Activated naive CD8-positive, alpha-beta T cell (primary cell): Measurements from ENCODE around the gene NMBR.
A peak's percentile ranks its signal among the peaks of the same experiment; 100 is the strongest.
"Not testable (repeated sequence)": the region's sequence is repeated elsewhere in the genome, so short reads cannot be mapped to it uniquely, and the experiment has no call there.

Source experiments
- H3K27ac Mint-ChIP-seq: one replicate; pipeline ENCODE4 v1.8.0; 2021; ENCODE audit warnings: mixed read lengths
- H3K27me3 Mint-ChIP-seq: one replicate; pipeline ENCODE4 v1.8.0; 2021; ENCODE audit warnings: mixed read lengths
- H3K36me3 Mint-ChIP-seq: one replicate; pipeline ENCODE4 v1.8.0; 2021; ENCODE audit warnings: mixed read lengths
- H3K4me1 Mint-ChIP-seq: one replicate; pipeline ENCODE4 v1.8.0; 2021; ENCODE audit warnings: low read depth, mixed read lengths
- H3K4me3 Mint-ChIP-seq: one replicate; pipeline ENCODE4 v1.8.0; 2021; ENCODE audit warnings: mild to moderate bottlenecking, mixed read lengths
- H3K9me3 Mint-ChIP-seq: one replicate; pipeline ENCODE4 v1.8.0; 2021; ENCODE audit warnings: low read depth, mixed read lengths

Gene NMBR

DNA sequence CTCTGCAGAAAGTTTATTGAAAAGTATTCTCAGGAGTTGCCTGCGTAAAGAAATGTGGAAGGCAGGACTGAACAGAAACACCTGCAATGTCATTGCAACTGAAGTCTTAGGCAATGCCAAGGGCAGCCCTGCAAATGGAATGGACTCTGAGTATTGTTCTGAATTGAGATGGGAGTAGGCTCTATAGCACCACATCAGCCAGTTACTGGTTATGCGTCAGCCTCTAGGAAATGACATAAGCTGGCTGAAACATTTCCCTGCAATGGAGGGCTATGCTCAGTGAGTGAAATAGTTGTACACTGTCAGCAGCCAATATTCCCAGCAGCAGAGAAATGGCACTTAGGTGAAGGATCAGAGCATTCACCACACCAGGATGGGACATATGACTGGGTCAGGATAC is 28.0 kb downstream of the NMBR start:
- Mint-ChIP-seq H3K27me3 (peaks cover 4% of the 10 kb centered on the region), H3K4me1 (no peaks in the 10 kb centered on the region), H3K9me3 (no peaks in the 10 kb centered on the region), H3K27ac (no peak overlapping the region), H3K36me3 (no peaks in the 10 kb centered on the region), H3K4me3 (no peak overlapping the region)

DNA sequence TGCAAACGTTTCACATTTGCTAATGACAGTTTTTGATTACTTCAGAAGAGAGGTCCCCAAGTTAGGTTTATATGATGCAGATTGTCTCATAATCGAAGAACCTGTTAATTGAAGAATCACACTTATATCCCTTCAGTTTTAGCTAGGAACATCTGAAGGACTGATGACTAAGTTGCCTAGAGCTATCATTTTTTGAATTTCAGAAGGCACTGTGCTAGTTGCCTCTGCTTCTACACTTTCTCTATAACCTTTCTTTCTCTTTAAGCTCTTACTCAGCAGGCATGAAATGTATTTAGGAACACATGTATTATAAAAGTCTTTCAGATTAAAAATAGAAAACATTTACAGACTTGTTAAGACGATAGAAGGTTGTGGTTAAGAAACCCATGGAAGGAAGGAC is 28.6 kb downstream of the NMBR start:
- Mint-ChIP-seq H3K27ac (no peak overlapping the region), H3K4me3 (no peak overlapping the region), H3K4me1 (no peaks in the 10 kb centered on the region), H3K27me3 (peaks cover 6% of the 10 kb centered on the region), H3K36me3 (no peaks in the 10 kb centered on the region), H3K9me3 (no peaks in the 10 kb centered on the region)

DNA sequence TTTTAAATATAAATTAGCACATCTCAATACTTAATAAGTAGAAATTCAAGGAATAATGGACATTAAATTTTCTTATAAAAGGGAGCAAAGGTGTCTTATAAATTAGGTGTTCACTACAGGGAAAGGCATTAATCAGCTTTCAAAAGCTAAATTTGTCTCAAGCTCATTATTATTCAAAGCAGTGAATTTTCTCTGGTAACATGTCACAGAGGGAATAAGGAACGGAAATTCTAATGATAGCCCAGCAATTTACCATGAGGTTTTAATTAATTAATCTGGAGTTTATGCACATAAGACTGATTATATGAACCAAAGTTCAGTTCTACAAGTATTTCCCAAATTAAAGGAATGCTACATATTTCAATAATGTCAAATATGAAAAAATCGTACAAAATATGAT is 29.6 kb downstream of the NMBR start:
- no peaks in the 10 kb centered on the region for H3K36me3 Mint-ChIP-seq
- H3K27me3 Mint-ChIP-seq: peaks cover 6% of the 10 kb centered on the region
- H3K4me1 Mint-ChIP-seq: no peaks in the 10 kb centered on the region
- H3K27ac Mint-ChIP-seq: no peak overlapping the region
- H3K9me3 Mint-ChIP-seq: no peaks in the 10 kb centered on the region
- H3K4me3 Mint-ChIP-seq: no peak overlapping the region

DNA sequence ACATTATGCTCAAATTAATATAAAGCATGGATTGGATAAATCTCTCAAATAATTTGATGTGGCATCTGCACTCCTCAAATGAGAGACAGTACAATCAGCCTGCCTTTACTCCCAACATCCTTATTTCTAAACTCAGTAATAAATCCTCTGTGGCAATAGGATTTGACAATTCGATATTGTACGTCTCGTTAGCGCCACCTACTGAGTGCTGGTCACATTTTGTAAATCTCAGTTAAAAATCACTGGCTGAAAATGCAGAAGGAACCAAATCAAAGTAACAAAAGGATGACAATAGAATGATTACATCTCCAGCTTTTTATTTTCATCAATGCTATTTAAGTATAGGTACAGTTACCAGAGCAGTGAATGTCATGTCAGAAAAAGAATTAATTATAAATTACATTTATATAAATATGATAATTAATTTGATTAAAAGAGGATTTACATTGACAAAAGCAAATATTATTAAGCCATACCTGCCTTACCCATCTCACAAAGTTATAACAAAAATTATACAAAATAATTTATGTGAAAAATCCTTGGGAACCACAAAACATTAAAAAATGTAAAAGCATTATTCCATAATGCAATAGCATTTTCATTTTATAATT is 34.4 kb downstream of the NMBR start:
- Mint-ChIP-seq H3K9me3 (no peaks in the 10 kb centered on the region), H3K27ac (no peak overlapping the region), H3K36me3 (no peaks in the 10 kb centered on the region), H3K4me1 (no peaks in the 10 kb centered on the region), H3K27me3 (peaks cover 3% of the 10 kb centered on the region), H3K4me3 (no peak overlapping the region)

DNA sequence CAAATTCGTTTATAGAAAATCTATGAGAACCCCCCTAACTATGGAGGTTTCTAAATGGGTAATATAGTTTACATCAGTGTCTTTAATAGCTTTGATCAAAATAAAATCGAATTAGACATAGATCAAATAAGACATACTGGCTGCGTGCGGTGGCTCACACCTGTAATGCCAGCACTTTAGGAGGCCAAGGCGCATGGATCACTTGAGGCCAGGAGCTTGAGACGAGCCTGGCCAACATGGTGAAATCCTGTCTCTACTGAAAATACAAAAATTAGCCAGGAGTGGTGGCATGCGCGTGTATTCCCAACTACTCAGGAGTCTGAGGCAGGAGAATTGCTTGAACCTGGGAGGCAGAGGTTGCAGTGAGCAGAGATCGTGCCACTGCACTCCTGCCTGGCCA is 36.1 kb downstream of the NMBR start:
- not testable (repeated sequence) for H3K4me3 Mint-ChIP-seq, H3K9me3 Mint-ChIP-seq, H3K36me3 Mint-ChIP-seq, H3K27me3 Mint-ChIP-seq, H3K27ac Mint-ChIP-seq, H3K4me1 Mint-ChIP-seq

DNA sequence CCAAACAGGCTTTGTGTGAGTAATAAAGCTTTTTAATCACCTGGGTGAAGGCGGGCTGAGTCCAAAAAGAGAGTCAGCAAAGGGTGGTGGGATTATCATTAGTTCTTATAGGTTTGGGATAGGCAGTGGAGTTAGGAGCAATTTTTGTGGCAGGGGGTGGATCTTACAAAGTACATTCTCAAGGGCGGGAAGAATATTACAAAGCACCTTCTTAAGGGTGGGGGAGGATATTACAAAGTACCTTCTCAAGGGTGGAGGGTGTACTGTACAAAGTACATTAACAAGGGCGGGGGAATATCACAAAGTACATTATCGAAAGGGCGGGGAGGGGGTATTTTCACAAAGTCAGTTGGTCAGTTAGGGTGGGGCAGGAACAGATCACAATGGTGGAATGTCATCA is 42.1 kb downstream of the NMBR start:
- not testable (repeated sequence) for H3K27ac Mint-ChIP-seq, H3K4me1 Mint-ChIP-seq, H3K9me3 Mint-ChIP-seq

DNA sequence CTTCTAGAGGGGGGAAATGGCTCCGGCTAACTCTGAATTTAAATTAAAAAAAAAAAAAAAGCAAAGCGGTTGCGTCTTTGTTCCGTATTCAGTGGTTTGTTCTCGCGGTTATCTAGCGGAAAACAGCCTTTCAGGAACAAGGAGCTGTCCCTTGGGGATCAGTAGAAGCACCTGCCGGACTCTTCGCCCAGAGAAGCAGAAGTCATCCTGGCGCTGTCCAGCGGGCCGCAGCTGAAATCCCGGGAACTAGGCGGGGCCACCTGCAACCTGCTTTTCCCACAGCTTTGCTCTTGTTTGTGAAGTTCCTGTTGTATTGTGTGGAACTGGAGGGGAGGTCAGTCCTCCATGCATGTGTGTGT is 58.1 kb downstream of the NMBR start:
- peaks cover 19% of the 10 kb centered on the region for H3K27me3 Mint-ChIP-seq
- peaks cover 10% of the 10 kb centered on the region for H3K4me1 Mint-ChIP-seq
- no peak overlapping the region for H3K27ac Mint-ChIP-seq
- H3K4me3 Mint-ChIP-seq: peak overlapping the region; percentile 20
- no peaks in the 10 kb centered on the region for H3K9me3 Mint-ChIP-seq
- no peaks in the 10 kb centered on the region for H3K36me3 Mint-ChIP-seq

More for the DNA sequence above, 42.1 kb downstream of the NMBR start:
- H3K4me3 Mint-ChIP-seq, H3K36me3 Mint-ChIP-seq, H3K27me3 Mint-ChIP-seq: not testable (repeated sequence)

DNA sequence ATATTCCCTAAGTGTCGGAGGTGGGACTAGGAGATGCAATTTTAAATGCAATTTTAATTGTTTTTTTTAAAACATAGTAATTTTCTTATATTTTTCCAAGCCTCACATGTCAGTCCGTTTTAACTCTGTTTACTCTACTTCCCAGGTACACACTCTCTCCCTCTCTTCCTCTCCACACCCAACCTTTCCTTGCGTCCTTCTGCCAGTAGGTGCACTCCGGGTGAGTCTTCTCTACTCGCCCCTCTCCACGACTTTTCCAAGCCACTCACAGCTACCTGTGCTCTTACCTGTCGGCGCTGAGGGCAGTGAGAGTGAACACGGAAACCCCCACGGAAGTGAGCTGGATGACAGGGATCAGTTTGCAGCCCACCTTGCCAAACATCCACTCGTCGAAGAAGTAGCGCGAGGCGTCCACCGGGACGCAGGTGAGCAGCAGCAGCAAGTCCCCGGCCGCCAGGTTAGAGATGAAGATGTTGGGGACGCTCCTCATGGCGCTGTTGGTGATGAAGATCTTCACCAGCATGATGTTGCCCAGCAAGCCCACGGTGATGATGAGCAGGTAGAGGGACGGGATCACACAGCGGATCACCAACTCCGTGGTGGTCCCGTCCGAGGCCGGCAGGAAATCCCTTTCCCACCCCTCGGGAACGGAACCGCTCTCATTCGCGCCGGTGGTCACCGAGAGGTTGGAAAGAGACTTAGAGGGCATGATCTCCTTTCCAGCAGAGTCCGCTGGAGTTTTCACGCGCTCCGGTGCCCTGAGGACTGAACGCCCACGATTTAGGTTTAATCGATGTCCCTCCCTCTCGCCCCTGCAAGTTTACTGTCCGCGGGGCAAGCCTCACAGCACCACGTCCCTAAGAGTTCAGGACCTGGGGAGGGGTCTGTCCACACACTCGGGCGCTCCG is 58.7 kb downstream of the NMBR start:
- no peaks in the 10 kb centered on the region for H3K36me3 Mint-ChIP-seq
- peaks cover 19% of the 10 kb centered on the region for H3K27me3 Mint-ChIP-seq
- peak overlapping the region; percentile 20 for H3K4me3 Mint-ChIP-seq
- H3K9me3 Mint-ChIP-seq: no peaks in the 10 kb centered on the region
- H3K4me1 Mint-ChIP-seq: peaks cover 10% of the 10 kb centered on the region
- no peak overlapping the region for H3K27ac Mint-ChIP-seq

DNA sequence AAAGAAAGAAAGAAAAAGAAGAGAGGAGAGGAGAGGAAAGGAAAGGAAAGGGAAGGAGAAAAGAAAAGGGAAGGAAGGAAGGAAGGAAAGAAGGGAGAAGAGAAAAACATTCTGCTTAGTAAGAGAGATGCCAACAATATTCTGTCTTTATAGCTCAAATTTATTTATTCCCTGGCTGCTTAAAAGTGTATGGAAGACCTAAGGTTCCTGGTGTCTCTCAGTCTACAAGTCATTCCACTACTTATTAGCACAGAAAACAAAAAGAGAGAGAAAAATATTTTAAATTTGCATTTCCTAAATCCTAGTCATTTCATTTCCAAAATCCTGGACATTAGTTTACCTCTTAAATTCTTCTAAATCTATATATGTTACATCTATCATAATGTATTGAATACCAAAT is 67.8 kb downstream of the NMBR start:
- Mint-ChIP-seq H3K9me3 (no peaks in the 10 kb centered on the region), H3K27ac (no peak overlapping the region), H3K36me3 (no peaks in the 10 kb centered on the region), H3K4me3 (no peak overlapping the region), H3K27me3 (no peaks in the 10 kb centered on the region), H3K4me1 (peaks cover 4% of the 10 kb centered on the region)

DNA sequence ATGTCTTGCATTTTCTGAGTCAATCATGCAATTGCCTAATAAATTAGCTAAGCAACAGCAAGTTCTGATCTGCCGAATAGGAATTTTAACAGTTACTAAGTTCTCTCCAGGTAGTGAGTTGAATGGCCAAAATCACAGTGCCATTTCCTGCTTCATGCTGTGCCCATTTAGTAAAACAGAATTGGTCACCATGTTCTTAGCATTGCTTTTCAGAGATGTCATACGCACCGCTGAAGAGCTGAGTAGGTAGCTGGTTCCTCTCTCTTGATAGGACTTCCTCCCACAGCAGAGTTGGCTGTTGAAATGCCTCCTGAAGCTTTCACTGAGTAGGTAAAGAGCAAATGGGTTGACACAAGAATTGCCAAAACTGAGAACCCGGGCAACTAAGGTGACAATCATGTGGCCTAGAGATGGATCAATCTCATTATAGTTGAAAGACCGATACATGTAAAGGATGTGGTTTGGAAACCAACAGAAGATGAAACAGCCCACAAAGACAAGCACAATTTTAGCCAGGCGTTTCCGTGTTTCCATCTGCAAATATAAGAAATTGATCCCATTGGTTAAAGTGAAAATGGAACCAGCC is 71.3 kb downstream of the NMBR start:
- H3K4me1 Mint-ChIP-seq: peaks cover 4% of the 10 kb centered on the region
- no peak overlapping the region for H3K4me3 Mint-ChIP-seq
- no peak overlapping the region for H3K27ac Mint-ChIP-seq
- peaks cover 10% of the 10 kb centered on the region for H3K27me3 Mint-ChIP-seq
- peaks cover 6% of the 10 kb centered on the region for H3K9me3 Mint-ChIP-seq
- peaks cover 3% of the 10 kb centered on the region for H3K36me3 Mint-ChIP-seq

DNA sequence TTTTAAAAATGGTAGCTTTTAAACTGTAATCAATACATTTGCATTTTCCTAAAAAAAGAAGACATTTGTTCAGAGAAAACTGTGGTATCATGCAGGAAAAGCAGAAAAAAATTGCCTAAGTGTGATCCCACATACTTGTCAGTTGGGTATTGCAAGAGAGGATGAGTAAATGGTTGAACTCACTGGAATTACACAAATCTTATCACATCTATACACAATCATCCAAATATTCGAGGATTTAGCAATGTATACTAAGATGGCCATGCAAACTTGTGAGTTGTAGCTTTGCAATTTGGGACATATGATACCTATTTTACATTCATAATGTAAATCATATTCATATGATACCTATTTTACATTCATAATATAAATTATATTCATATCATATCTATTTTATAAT is 72.4 kb downstream of the NMBR start:
- Mint-ChIP-seq H3K4me3 (no peak overlapping the region), H3K27ac (no peak overlapping the region), H3K4me1 (peaks cover 4% of the 10 kb centered on the region), H3K36me3 (peaks cover 3% of the 10 kb centered on the region), H3K27me3 (peaks cover 10% of the 10 kb centered on the region), H3K9me3 (peaks cover 6% of the 10 kb centered on the region)

DNA sequence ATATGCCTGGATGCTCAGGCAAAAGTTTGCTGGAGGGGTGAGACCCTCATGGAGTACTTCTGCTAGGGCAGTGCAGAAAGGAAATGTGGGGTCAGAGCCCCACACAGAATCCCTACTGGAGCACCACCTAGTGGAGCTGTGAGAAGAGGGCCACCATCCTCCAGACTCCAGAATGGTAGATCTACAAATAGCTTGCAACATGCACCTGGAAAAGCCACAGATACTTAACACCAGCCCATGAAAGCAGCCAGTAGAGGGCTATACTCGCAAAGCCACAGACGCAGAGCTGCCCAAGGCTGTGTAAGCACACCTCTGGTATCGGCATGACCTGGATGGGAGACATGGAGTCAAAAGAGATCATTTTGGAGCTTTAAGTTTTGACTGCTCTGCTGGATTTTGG is 74.9 kb downstream of the NMBR start:
- Mint-ChIP-seq H3K4me3 (no peak overlapping the region), H3K27ac (no peak overlapping the region), H3K9me3 (peaks cover 6% of the 10 kb centered on the region), H3K4me1 (peaks cover 4% of the 10 kb centered on the region), H3K36me3 (peaks cover 3% of the 10 kb centered on the region), H3K27me3 (peaks cover 12% of the 10 kb centered on the region)

DNA sequence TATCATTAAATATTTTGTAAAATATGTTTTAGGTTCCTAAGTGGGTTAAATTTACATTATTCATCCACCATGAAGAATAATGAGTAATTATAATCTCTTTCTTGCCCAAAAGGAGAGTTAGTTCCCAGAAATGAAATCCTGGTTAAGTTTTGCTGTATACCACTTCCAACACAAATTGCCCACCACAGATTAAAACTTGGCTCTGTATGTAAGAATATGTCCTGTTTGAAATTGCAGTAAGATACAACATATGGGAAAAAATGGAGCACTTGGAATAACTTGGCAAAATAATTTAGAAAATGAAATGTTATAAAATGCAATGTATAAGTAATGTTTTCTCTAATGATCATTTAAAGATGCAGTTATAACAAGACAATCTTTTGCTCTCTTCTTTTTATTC is 78.5 kb downstream of the NMBR start:
- Mint-ChIP-seq H3K4me3 (no peak overlapping the region), H3K27me3 (peaks cover 14% of the 10 kb centered on the region), H3K4me1 (no peaks in the 10 kb centered on the region), H3K36me3 (peaks cover 3% of the 10 kb centered on the region), H3K27ac (no peak overlapping the region), H3K9me3 (peaks cover 6% of the 10 kb centered on the region)

DNA sequence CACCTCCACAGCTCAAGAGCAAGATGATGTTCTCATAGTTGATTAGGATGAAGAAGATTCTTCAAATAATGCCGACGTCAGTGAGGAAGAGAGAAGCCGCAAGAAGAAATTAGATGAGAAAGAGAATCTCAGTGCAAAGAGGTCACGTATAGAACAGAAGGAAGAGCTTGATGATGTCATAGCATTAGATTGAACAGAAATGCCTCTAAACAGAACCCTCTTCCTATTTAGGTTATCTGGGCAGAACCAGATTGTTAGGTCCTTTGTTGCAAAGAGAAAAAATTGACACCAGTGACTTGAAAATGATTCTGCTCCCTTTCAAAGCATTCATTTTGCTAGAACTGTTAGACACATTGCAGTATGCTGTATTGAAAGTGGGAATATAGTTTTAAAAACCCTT is 84.1 kb downstream of the NMBR start:
- not testable (repeated sequence) for H3K9me3 Mint-ChIP-seq, H3K36me3 Mint-ChIP-seq

DNA sequence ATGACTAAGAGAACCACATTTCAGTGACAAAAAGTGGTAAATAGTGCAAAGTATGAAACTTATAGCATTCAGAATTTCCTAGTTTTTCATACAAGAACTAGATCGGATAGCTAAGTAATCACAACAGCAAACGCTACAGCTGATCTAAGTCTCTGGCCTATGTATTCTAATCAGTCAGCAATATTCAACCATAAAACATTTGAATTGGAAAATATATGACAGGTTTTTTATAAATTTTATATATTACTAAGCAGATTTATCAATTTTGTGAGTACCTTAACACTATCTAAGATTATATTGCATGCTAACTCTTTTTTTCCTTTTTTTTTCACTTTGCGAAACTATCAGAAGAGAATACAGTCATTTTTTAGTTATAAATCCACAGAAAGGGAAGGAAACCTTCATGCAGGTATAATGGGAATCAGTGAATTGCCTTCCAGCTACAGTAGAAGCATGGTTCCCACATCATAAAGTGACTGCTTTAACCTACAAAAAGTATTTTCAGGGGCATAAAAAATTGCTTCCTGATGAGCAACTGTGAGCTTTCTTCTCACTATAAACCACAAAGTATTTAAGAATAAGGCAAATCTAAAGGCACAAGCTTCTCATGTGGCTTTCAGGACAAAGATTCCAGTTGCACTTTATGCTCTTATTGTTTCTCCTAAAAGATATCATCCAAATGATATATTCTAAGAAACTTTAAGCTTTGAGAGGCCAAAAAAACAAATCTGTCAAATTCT is 88.2 kb downstream of the NMBR start:
- Mint-ChIP-seq H3K27ac (no peak overlapping the region), H3K9me3 (no peaks in the 10 kb centered on the region), H3K36me3 (no peaks in the 10 kb centered on the region), H3K4me3 (no peak overlapping the region), H3K4me1 (no peaks in the 10 kb centered on the region), H3K27me3 (no peaks in the 10 kb centered on the region)

More for the DNA sequence above, 84.1 kb downstream of the NMBR start:
- not testable (repeated sequence) for H3K27me3 Mint-ChIP-seq, H3K4me3 Mint-ChIP-seq, H3K4me1 Mint-ChIP-seq, H3K27ac Mint-ChIP-seq
